Measurements from ENCODE around the gene DYNC1I1. TPM values are rescaled to one million over a fixed set of nuclear protein-coding genes. Genes with fewer than 3 reads are reported as not detected.

DYNC1I1 gene
- total and polyA plus RNA-seq, 4 donors = 0.28 to 0.67 (median 0.39) TPM

- TF ChIP-seq HNF4A (conservative IDR thresholded peaks at IDR 0.05) = no peak
- TF ChIP-seq ATF3 (IDR thresholded peaks at IDR 0.05) = no peak
- no peak for TF ChIP-seq YY1 (IDR thresholded peaks at IDR 0.05)
- no peak for TF ChIP-seq RAD21 (IDR thresholded peaks at IDR 0.05)
- TF ChIP-seq EGR1 (IDR thresholded peaks at IDR 0.05; ENCODE audit: low read depth in 2 of 2) = no peak
- TF ChIP-seq HNF4G (IDR thresholded peaks at IDR 0.05) = no peak
- no peak for TF ChIP-seq RXRA (IDR thresholded peaks at IDR 0.05)
- TF ChIP-seq, protein P1, sequence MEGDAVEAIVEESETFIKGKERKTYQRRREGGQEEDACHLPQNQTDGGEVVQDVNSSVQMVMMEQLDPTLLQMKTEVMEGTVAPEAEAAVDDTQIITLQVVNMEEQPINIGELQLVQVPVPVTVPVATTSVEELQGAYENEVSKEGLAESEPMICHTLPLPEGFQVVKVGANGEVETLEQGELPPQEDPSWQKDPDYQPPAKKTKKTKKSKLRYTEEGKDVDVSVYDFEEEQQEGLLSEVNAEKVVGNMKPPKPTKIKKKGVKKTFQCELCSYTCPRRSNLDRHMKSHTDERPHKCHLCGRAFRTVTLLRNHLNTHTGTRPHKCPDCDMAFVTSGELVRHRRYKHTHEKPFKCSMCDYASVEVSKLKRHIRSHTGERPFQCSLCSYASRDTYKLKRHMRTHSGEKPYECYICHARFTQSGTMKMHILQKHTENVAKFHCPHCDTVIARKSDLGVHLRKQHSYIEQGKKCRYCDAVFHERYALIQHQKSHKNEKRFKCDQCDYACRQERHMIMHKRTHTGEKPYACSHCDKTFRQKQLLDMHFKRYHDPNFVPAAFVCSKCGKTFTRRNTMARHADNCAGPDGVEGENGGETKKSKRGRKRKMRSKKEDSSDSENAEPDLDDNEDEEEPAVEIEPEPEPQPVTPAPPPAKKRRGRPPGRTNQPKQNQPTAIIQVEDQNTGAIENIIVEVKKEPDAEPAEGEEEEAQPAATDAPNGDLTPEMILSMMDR (IDR thresholded peaks at IDR 0.05; ENCODE audit: low read depth, low read length, missing input control) = no peak
- TF ChIP-seq NR2F2 (IDR thresholded peaks at IDR 0.05) = no peak
- no peak for TF ChIP-seq SP1 (IDR thresholded peaks at IDR 0.05)
- no peak for TF ChIP-seq TAF1 (conservative IDR thresholded peaks at IDR 0.05)
- TF ChIP-seq FOXA2 (IDR thresholded peaks at IDR 0.05) = no peak
- Histone ChIP-seq H3K27ac (ENCODE audit: low read depth in 1 of 2, low read length in 2 of 2) (no peak overlapping the region), H3K36me3 (ENCODE audit: control insufficient read depth in 4 of 4, insufficient read depth in 3 of 4, low read depth in 1 of 4, low read length in 3 of 4) (peaks cover 0 to 37% (median 21%) of the 10 kb centered on the region in 4 donors), H3K4me3 (ENCODE audit: low read depth in 1 of 3, low read length in 3 of 3) (no peak overlapping the region), H3K4me1 (ENCODE audit: control insufficient read depth in 4 of 4, insufficient read depth in 4 of 4, low read length in 3 of 4) (no peaks in the 10 kb centered on the region), H3K9me3 (ENCODE audit: control insufficient read depth in 4 of 4, low read length in 3 of 4) (no peaks in the 10 kb centered on the region), H3K27me3 (ENCODE audit: control insufficient read depth in 4 of 4, insufficient read depth in 4 of 4, low read length in 3 of 4) (no peaks in the 10 kb centered on the region), H3K9ac (ENCODE audit: low read depth in 1 of 2, low read length in 2 of 2) (no peak overlapping the region)
- 95% methylated on average over 2 of the region's 2 CpGs for WGBS
- DNase-seq (ENCODE audit: low spot score) = no peak
Observed at GRCh38 chr7:96120445-96121225, 348.3 kb downstream of the DYNC1I1 start.

- Histone ChIP-seq H3K36me3 (ENCODE audit: control insufficient read depth in 4 of 4, insufficient read depth in 3 of 4, low read depth in 1 of 4, low read length in 3 of 4) (peaks cover 0 to 37% (median 21%) of the 10 kb centered on the region in 4 donors), H3K27me3 (ENCODE audit: control insufficient read depth in 4 of 4, insufficient read depth in 4 of 4, low read length in 3 of 4) (no peaks in the 10 kb centered on the region), H3K9ac (ENCODE audit: low read depth in 1 of 2, low read length in 2 of 2) (no peak overlapping the region), H3K4me1 (ENCODE audit: control insufficient read depth in 4 of 4, insufficient read depth in 4 of 4, low read length in 3 of 4) (peaks cover 0 to 5% (median 0%) of the 10 kb centered on the region in 4 donors), H3K4me3 (ENCODE audit: low read depth in 1 of 3, low read length in 3 of 3) (no peak overlapping the region), H3K9me3 (ENCODE audit: control insufficient read depth in 4 of 4, low read length in 3 of 4) (no peaks in the 10 kb centered on the region), H3K27ac (ENCODE audit: low read depth in 1 of 2, low read length in 2 of 2) (no peak overlapping the region)
- DNase-seq (ENCODE audit: low spot score) = no peak
- 93% methylated on average over 6 of the region's 6 CpGs for WGBS
- TF ChIP-seq RXRA (IDR thresholded peaks at IDR 0.05) (no peak), REST (IDR thresholded peaks at IDR 0.05) (no peak), GABPA (IDR thresholded peaks at IDR 0.05 in 1 of 2, conservative IDR thresholded peaks at IDR 0.05 in 1 of 2) (no peak), YY1 (IDR thresholded peaks at IDR 0.05) (no peak), EGR1 (IDR thresholded peaks at IDR 0.05; ENCODE audit: low read depth in 2 of 2) (no peak), JUND (IDR thresholded peaks at IDR 0.05) (no peak), FOXA1 (IDR thresholded peaks at IDR 0.05) (no peak), TAF1 (conservative IDR thresholded peaks at IDR 0.05) (no peak), FOXA2 (IDR thresholded peaks at IDR 0.05) (no peak), MAX (IDR thresholded peaks at IDR 0.05) (no peak), HNF4A (conservative IDR thresholded peaks at IDR 0.05) (no peak), HNF4G (IDR thresholded peaks at IDR 0.05) (no peak), NR2F2 (IDR thresholded peaks at IDR 0.05) (no peak)
- TF ChIP-seq, protein P1 (IDR thresholded peaks at IDR 0.05; ENCODE audit: low read depth, low read length, missing input control) = no peak
- TF ChIP-seq, protein P2, sequence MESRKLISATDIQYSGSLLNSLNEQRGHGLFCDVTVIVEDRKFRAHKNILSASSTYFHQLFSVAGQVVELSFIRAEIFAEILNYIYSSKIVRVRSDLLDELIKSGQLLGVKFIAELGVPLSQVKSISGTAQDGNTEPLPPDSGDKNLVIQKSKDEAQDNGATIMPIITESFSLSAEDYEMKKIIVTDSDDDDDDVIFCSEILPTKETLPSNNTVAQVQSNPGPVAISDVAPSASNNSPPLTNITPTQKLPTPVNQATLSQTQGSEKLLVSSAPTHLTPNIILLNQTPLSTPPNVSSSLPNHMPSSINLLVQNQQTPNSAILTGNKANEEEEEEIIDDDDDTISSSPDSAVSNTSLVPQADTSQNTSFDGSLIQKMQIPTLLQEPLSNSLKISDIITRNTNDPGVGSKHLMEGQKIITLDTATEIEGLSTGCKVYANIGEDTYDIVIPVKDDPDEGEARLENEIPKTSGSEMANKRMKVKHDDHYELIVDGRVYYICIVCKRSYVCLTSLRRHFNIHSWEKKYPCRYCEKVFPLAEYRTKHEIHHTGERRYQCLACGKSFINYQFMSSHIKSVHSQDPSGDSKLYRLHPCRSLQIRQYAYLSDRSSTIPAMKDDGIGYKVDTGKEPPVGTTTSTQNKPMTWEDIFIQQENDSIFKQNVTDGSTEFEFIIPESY (IDR thresholded peaks at IDR 0.05) = no peak
Observed at GRCh38 chr7:96121752-96122151, 349.4 kb downstream of the DYNC1I1 start.
